ENCODE measurements around the gene STAP2.
"Not testable (repeated sequence)": the region's sequence is repeated elsewhere in the genome, so short reads cannot be mapped to it uniquely, and the experiment has no call there.

Gene STAP2

GRCh38 chr19:4298810-4299550, 39.6 kb downstream of the STAP2 start:
- DNase-seq (ENCODE audit: low spot score), result no peak

- DNase-seq (ENCODE audit: low spot score), result no peak
These were observed 40.5 kb downstream of the STAP2 start for GRCh38 chr19:4297901-4298809.

- no peak for DNase-seq (ENCODE audit: low spot score)
These were observed 42.5 kb downstream of the STAP2 start for GRCh38 chr19:4295972-4296771.

- no peak for DNase-seq (ENCODE audit: low spot score)
These were observed 44.2 kb downstream of the STAP2 start for GRCh38 chr19:4294389-4294788.

GRCh38 chr19:4292515-4292914, 46.1 kb downstream of the STAP2 start:
- DNase-seq (ENCODE audit: low spot score), result no peak

- DNase-seq (ENCODE audit: low spot score), result no peak
These were observed 47.4 kb downstream of the STAP2 start for GRCh38 chr19:4291184-4291732.

- no peak for DNase-seq (ENCODE audit: low spot score)
These were observed 50.4 kb downstream of the STAP2 start for GRCh38 chr19:4288091-4288777.

- not testable (repeated sequence) for DNase-seq (ENCODE audit: low spot score)
These were observed 52.5 kb downstream of the STAP2 start for GRCh38 chr19:4286141-4286540.

GRCh38 chr19:4284974-4285373, 53.7 kb downstream of the STAP2 start:
- no peak for DNase-seq (ENCODE audit: low spot score)

GRCh38 chr19:4284176-4284958, 54.3 kb downstream of the STAP2 start:
- peak; percentile 50 for DNase-seq (ENCODE audit: low spot score)

GRCh38 chr19:4279530-4280422, 58.9 kb downstream of the STAP2 start:
- no peak for DNase-seq (ENCODE audit: low spot score)

- no peak for DNase-seq (ENCODE audit: low spot score)
These were observed 59.4 kb downstream of the STAP2 start for GRCh38 chr19:4279267-4279529.

- DNase-seq (ENCODE audit: low spot score), result no peak
These were observed 60.0 kb downstream of the STAP2 start, which contains the start of gene SHD for GRCh38 chr19:4278419-4279266. SHD (plus strand) TSS chr19:4279266; CDS start chr19:4280064, 798 bp downstream.

GRCh38 chr19:4278010-4278409, 60.6 kb downstream of the STAP2 start:
- no peak for DNase-seq (ENCODE audit: low spot score)

GRCh38 chr19:4277191-4277696, 61.4 kb downstream of the STAP2 start:
- no peak for DNase-seq (ENCODE audit: low spot score)

GRCh38 chr19:4274321-4274686, 64.3 kb downstream of the STAP2 start:
- not testable (repeated sequence) for DNase-seq (ENCODE audit: low spot score)
